SK-N-SH (cell line): ENCODE measurements around the gene SLAMF1. TPM values are rescaled to one million over a fixed set of nuclear protein-coding genes. Genes with fewer than 3 reads are reported as not detected.

ENCODE experiments used
- CTCF ChIA-PET: fragments of 300-600, 350-600 bp; formaldehyde crosslinking; extraction: SDS; loops from one replicate; lab custom pipeline; 2021; lab: Yijun Ruan, JAX
- POLR2A ChIA-PET: fragments of 350-600 bp; sonication (Branson Sonifier 250); formaldehyde crosslinking; extraction: SDS; loops from one replicate; lab custom pipeline; 2020; ENCODE audit warnings: antibody characterized with exemption, inconsistent platforms; lab: Yijun Ruan, JAX
- DNase-seq: peaks from one replicate; pipeline ENCODE4 v3.0.0; 2012
- H2AFZ ChIP-seq: fragments of 200-600 bp; sonication (generic); 2 replicates; pipeline ENCODE4 v1.8.1; 2016; ENCODE audit warnings: antibody characterized with exemption, mild to moderate bottlenecking, low read depth
- H3F3A ChIP-seq: fragments of 200-600 bp; sonication (generic); replicated peaks from 2 replicates; pipeline ENCODE3; 2016; ENCODE audit warnings: antibody characterized with exemption, mild to moderate bottlenecking; ENCODE audit not compliant: insufficient read depth
- H3K27ac ChIP-seq, 2 experiments: fragments of 200-500 bp in 1 of 2; fragments of 200-600 bp in 1 of 2; sonication (Bioruptor generic) in 1 of 2; sonication (generic), shearing (Covaris generic) in 1 of 2; 2 replicates each; pipeline versions ENCODE4 v1.5.1 to v1.6.1; 2014 to 2016; ENCODE audit warnings: low read depth in 2 of 2, inconsistent platforms in 1 of 2, low read length in 1 of 2, mild to moderate bottlenecking in 1 of 2, mixed read lengths in 1 of 2
- H3K27me3 ChIP-seq: fragments of 200-600 bp; sonication (generic), shearing (Covaris generic); 2 replicates; pipeline ENCODE4 v1.6.1; 2016; ENCODE audit warnings: mixed run types; ENCODE audit not compliant: insufficient read depth
- H3K36me3 ChIP-seq, 2 experiments: fragments of 200-500 bp in 1 of 2; fragments of 200-600 bp in 1 of 2; sonication (Bioruptor generic) in 1 of 2; sonication (generic) in 1 of 2; replicated peaks in 1 of 2; 2 replicates each; pipeline versions ENCODE3 to v1.5.1; 2014 to 2016; ENCODE audit warnings: low read length in 1 of 2, mild to moderate bottlenecking in 1 of 2; ENCODE audit not compliant: insufficient read depth in 2 of 2, control insufficient read depth in 1 of 2
- H3K4me1 ChIP-seq, 2 experiments: fragments of 200-500 bp in 1 of 2; fragments of 200-600 bp in 1 of 2; sonication (Bioruptor generic) in 1 of 2; sonication (generic), shearing (Covaris generic) in 1 of 2; 2 replicates each; pipeline versions ENCODE4 v1.5.1 to v1.6.1; 2014 to 2016; ENCODE audit warnings: low read depth in 1 of 2, low read length in 1 of 2, mixed run types in 1 of 2; ENCODE audit not compliant: insufficient read depth in 2 of 2, control insufficient read depth in 1 of 2
- H3K4me2 ChIP-seq: fragments of 200-600 bp; sonication (generic), shearing (Covaris generic); 2 replicates; pipeline ENCODE4 v1.6.1; 2017; ENCODE audit warnings: mixed run types
- H3K4me3 ChIP-seq, 2 experiments: fragments of 200-500 bp in 1 of 2; fragments of 200-600 bp in 1 of 2; sonication (Bioruptor generic) in 1 of 2; sonication (generic), shearing (Covaris generic) in 1 of 2; 2 replicates each; pipeline versions ENCODE4 v1.5.1 to v1.8.1; 2014 to 2016; ENCODE audit warnings: low read depth in 2 of 2, inconsistent platforms in 1 of 2, low read length in 1 of 2, mild to moderate bottlenecking in 1 of 2, mixed read lengths in 1 of 2, moderate library complexity in 1 of 2
- H3K79me2 ChIP-seq: fragments of 200-600 bp; sonication (generic); 2 replicates; pipeline ENCODE4 v1.8.1; 2017; ENCODE audit warnings: mild to moderate bottlenecking; ENCODE audit not compliant: insufficient read depth
- H3K9ac ChIP-seq: fragments of 200-600 bp; sonication (generic); 2 replicates; pipeline ENCODE4 v1.6.1; 2017; ENCODE audit warnings: mixed run types
- H3K9me2 ChIP-seq: fragments of 200-600 bp; sonication (generic); 2 replicates; pipeline ENCODE4 v1.6.1; 2017; ENCODE audit warnings: mixed run types
- H3K9me3 ChIP-seq: fragments of 200-600 bp; sonication (generic); 2 replicates; pipeline ENCODE4 v1.6.1; 2017; ENCODE audit warnings: mixed run types, mild to moderate bottlenecking, moderate library complexity
- H4K20me1 ChIP-seq: fragments of 200-600 bp; sonication (generic); 2 replicates; pipeline ENCODE4 v1.6.1; 2017; ENCODE audit warnings: mild to moderate bottlenecking, mixed run types; ENCODE audit not compliant: insufficient read depth
- CHD2 ChIP-seq: fragments of 150-350 bp; IDR thresholded peaks from 2 replicates; pipeline ENCODE4 v1.6.1; 2018; ENCODE audit warnings: low read length; ENCODE audit not compliant: partially characterized antibody
- FOSL2 ChIP-seq: IDR thresholded peaks from 2 replicates; pipeline ENCODE4 v1.4.0; 2012; ENCODE audit warnings: low read depth, mild to moderate bottlenecking, moderate library complexity, borderline replicate concordance
- FOXJ3 ChIP-seq: sonication (generic); formaldehyde crosslinking; IDR thresholded peaks from 2 replicates; pipeline ENCODE4 v1.5.1; 2020; ENCODE audit warnings: mild to moderate bottlenecking, missing genetic modification reagents
- GABPA ChIP-seq: IDR thresholded peaks from 2 replicates; pipeline ENCODE4 v1.4.0; 2012; ENCODE audit warnings: low read depth, mild to moderate bottlenecking
- GATA2 ChIP-seq: sonication (generic); formaldehyde crosslinking; IDR thresholded peaks from 2 replicates; pipeline ENCODE4 v1.5.0; 2020; ENCODE audit warnings: mild to moderate bottlenecking, missing genetic modification reagents
- IRF3 ChIP-seq: fragments of 150-350 bp; IDR thresholded peaks from 2 replicates; pipeline ENCODE4 v1.6.1; 2016; ENCODE audit warnings: mild to moderate bottlenecking, low read depth, low read length
- JUND ChIP-seq: IDR thresholded peaks from 2 replicates; pipeline ENCODE4 v1.4.0; 2012
- MXI1 ChIP-seq: IDR thresholded peaks from 2 replicates; pipeline ENCODE4 v1.6.1; 2012; ENCODE audit warnings: mild to moderate bottlenecking, low read depth, low read length, improper control_type of control experiment
- NFIC ChIP-seq: IDR thresholded peaks from 2 replicates; pipeline ENCODE4 v1.4.0; 2012; ENCODE audit warnings: borderline replicate concordance
- NRF1 ChIP-seq: IDR thresholded peaks from 2 replicates; pipeline ENCODE4 v1.6.1; 2012; ENCODE audit warnings: low read depth, mild to moderate bottlenecking, low read length
- POLR2AphosphoS5 ChIP-seq: IDR thresholded peaks from 2 replicates; pipeline ENCODE4 v1.6.1; 2012; ENCODE audit warnings: low read depth, low read length
- RAD21 ChIP-seq: IDR thresholded peaks from 2 replicates; pipeline ENCODE4 v1.6.1; 2012; ENCODE audit warnings: mild to moderate bottlenecking, low read length
- RCOR1 ChIP-seq: fragments of 150-350 bp; IDR thresholded peaks from 2 replicates; pipeline ENCODE4 v1.6.1; 2017; ENCODE audit warnings: antibody characterized with exemption, low read length
- SMC3 ChIP-seq: IDR thresholded peaks from 2 replicates; pipeline ENCODE4 v1.6.1; 2012; ENCODE audit warnings: low read depth, low read length, improper control_type of control experiment
- TCF12 ChIP-seq: IDR thresholded peaks from 2 replicates; pipeline ENCODE4 v1.4.0; 2012
- TEAD4 ChIP-seq: IDR thresholded peaks from 2 replicates; pipeline ENCODE4 v1.4.0; 2012; ENCODE audit warnings: mild to moderate bottlenecking, borderline replicate concordance; ENCODE audit not compliant: insufficient read depth
- WGBS: methylation state at CpG from one replicate; pipeline ENCODE4 v1.1.6; 2017; ENCODE audit warnings: low lambda C conversion rate; 5-methylcytosine and 5-hydroxymethylcytosine counted together
- polyA plus RNA-seq, 3 experiments: library from polyadenylated mRNA; depleted of rRNA; stranded (reverse); fragments of >200 nt; gene quantifications; 2 replicates each; pipeline ENCODE4 v1.2.3, GENCODE V29; 2012
- TF ChIP-seq, protein P1 (sequence below): IDR thresholded peaks from 2 replicates; pipeline ENCODE4 v1.4.0; 2012; ENCODE audit warnings: low read depth, borderline replicate concordance
- TF ChIP-seq, protein P2 (sequence below): fragments of 200-600 bp; sonication (generic); IDR thresholded peaks from 2 replicates; pipeline ENCODE4 v1.6.1; 2017; ENCODE audit warnings: antibody characterized with exemption, mild to moderate bottlenecking, moderate library complexity
- TF ChIP-seq, protein P3 (sequence below): IDR thresholded peaks from 2 replicates; pipeline ENCODE4 v1.4.0; 2012; ENCODE audit warnings: low read depth

Gene SLAMF1
- polyA plus RNA-seq, 1 of the 3 experiments (the other 2 are of a cell fraction), result not detected

DNA sequence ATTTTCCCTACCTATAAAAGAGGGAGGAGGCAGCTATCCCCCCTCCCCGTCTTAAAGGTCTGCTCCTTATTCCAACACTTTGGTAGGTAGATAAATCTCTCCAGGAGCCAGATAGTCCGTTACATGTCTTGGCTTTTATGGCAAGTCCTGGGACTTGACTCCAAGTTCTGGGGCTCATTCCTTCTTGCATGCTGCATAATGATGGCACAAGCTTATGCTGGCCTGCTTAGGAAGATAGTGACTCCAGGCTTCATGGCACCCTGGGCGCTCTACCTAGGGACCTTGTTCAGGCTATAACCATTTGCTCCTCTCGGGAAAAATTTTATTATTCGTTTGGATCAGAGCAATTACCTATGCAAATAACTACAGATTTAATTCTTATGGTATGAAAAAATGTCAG lies 3.7 kb downstream of the SLAMF1 start:
- no peaks in the 10 kb centered on the region for H3F3A ChIP-seq
- ChIA-PET POLR2A (no interaction called here), CTCF (no interaction called here)
- no peaks in the 10 kb centered on the region for H3K79me2 ChIP-seq
- H3K27ac ChIP-seq, result no peak overlapping the region
- no peaks in the 10 kb centered on the region; the same call in 1 of the 2 replicates for H3K27me3 ChIP-seq
- H3K4me3 ChIP-seq, result no peak overlapping the region
- H3K4me2 ChIP-seq, result no peak overlapping the region
- TF ChIP-seq, protein P1, sequence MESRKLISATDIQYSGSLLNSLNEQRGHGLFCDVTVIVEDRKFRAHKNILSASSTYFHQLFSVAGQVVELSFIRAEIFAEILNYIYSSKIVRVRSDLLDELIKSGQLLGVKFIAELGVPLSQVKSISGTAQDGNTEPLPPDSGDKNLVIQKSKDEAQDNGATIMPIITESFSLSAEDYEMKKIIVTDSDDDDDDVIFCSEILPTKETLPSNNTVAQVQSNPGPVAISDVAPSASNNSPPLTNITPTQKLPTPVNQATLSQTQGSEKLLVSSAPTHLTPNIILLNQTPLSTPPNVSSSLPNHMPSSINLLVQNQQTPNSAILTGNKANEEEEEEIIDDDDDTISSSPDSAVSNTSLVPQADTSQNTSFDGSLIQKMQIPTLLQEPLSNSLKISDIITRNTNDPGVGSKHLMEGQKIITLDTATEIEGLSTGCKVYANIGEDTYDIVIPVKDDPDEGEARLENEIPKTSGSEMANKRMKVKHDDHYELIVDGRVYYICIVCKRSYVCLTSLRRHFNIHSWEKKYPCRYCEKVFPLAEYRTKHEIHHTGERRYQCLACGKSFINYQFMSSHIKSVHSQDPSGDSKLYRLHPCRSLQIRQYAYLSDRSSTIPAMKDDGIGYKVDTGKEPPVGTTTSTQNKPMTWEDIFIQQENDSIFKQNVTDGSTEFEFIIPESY, result no peak
- TF ChIP-seq CHD2 (no peak), IRF3 (no peak), NFIC (no peak), TEAD4 (no peak), RCOR1 (no peak), NRF1 (no peak), MXI1 (no peak), RAD21 (no peak), SMC3 (no peak), GATA2 (CRISPR knock-in tag) (no peak), TCF12 (no peak), FOSL2 (no peak), GABPA (no peak), FOXJ3 (CRISPR knock-in tag) (no peak), POLR2AphosphoS5 (no peak), JUND (no peak)
- TF ChIP-seq, protein P2, sequence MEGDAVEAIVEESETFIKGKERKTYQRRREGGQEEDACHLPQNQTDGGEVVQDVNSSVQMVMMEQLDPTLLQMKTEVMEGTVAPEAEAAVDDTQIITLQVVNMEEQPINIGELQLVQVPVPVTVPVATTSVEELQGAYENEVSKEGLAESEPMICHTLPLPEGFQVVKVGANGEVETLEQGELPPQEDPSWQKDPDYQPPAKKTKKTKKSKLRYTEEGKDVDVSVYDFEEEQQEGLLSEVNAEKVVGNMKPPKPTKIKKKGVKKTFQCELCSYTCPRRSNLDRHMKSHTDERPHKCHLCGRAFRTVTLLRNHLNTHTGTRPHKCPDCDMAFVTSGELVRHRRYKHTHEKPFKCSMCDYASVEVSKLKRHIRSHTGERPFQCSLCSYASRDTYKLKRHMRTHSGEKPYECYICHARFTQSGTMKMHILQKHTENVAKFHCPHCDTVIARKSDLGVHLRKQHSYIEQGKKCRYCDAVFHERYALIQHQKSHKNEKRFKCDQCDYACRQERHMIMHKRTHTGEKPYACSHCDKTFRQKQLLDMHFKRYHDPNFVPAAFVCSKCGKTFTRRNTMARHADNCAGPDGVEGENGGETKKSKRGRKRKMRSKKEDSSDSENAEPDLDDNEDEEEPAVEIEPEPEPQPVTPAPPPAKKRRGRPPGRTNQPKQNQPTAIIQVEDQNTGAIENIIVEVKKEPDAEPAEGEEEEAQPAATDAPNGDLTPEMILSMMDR, result no peak
- TF ChIP-seq, protein P3, sequence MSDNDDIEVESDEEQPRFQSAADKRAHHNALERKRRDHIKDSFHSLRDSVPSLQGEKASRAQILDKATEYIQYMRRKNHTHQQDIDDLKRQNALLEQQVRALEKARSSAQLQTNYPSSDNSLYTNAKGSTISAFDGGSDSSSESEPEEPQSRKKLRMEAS, result no peak
- H3K9me2 ChIP-seq, result no peaks in the 10 kb centered on the region
- H4K20me1 ChIP-seq, result no peaks in the 10 kb centered on the region
- H3K9me3 ChIP-seq, result no peaks in the 10 kb centered on the region
- 12% methylated on average over 5 of the region's 5 CpGs for WGBS
- H2AFZ ChIP-seq, result no peak overlapping the region
- no peaks in the 10 kb centered on the region for H3K4me1 ChIP-seq
- DNase-seq, result no peak
- H3K36me3 ChIP-seq, result no peaks in the 10 kb centered on the region
- H3K9ac ChIP-seq, result no peak overlapping the region
